Naive thymus-derived CD4-positive, alpha-beta T cell (primary cell): ENCODE results near the gene TMEM41B. TPM values are rescaled to one million over a fixed set of nuclear protein-coding genes. Genes with fewer than 3 reads are reported as not detected.
A peak's percentile ranks its signal among the peaks of the same experiment; 100 is the strongest.
"Not testable (repeated sequence)": the region's sequence is repeated elsewhere in the genome, so short reads cannot be mapped to it uniquely, and the experiment has no call there.

Experiments used
- ATAC-seq: fragments of 150-1000 bp; cut with Tn5 transposase; 2 replicates; pipeline ENCODE4 v1.10.0; 2021; ENCODE audit warnings: mild to moderate bottlenecking, moderate library complexity
- CTCF ChIA-PET: fragments of 350-600 bp; sonication (Branson Sonifier 250); formaldehyde crosslinking; loops from one replicate; lab custom pipeline; 2021; ENCODE audit warnings: antibody characterized with exemption; lab: Charles Lee
- POLR2A ChIA-PET: fragments of 350-600 bp; sonication (Branson Sonifier 250); formaldehyde crosslinking; loops from one replicate; lab custom pipeline; 2021; ENCODE audit warnings: antibody characterized with exemption, inconsistent platforms; lab: Charles Lee
- DNase-seq, 9 donors: peaks; one replicate each; pipeline versions ENCODE4 v3.0.0 to v3.0.0-alpha.2; 2020 to 2022; ENCODE audit warnings: mixed read lengths in 1 of 9
- H3K27ac ChIP-seq: one replicate; pipeline ENCODE4 v1.7.0; 2013; ENCODE audit warnings: mild to moderate bottlenecking, low read depth, low read length, moderate library complexity
- H3K27me3 ChIP-seq, 2 donors: one replicate each; pipeline ENCODE4 v1.7.0; 2013; ENCODE audit warnings: low read length in 2 of 2, mild to moderate bottlenecking in 2 of 2, moderate library complexity in 2 of 2; ENCODE audit not compliant: control insufficient read depth in 2 of 2, insufficient read depth in 2 of 2
- H3K36me3 ChIP-seq, 3 experiments: 1 replicate in 2 of 3; 2 replicates in 1 of 3; pipeline ENCODE4 v1.7.0; 2013; ENCODE audit warnings: low read length in 3 of 3, mild to moderate bottlenecking in 3 of 3, moderate library complexity in 1 of 3; ENCODE audit not compliant: insufficient read depth in 3 of 3, control insufficient read depth in 2 of 3
- H3K4me1 ChIP-seq, 2 donors: one replicate each; pipeline ENCODE4 v1.7.0; 2013; ENCODE audit warnings: low read length in 2 of 2, mild to moderate bottlenecking in 2 of 2, moderate library complexity in 1 of 2; ENCODE audit not compliant: control insufficient read depth in 2 of 2, insufficient read depth in 2 of 2
- H3K4me3 ChIP-seq: 2 replicates; pipeline ENCODE4 v1.7.0; 2013; ENCODE audit warnings: mild to moderate bottlenecking, low read length
- H3K9me3 ChIP-seq, 3 experiments: 1 replicate in 2 of 3; 2 replicates in 1 of 3; pipeline ENCODE4 v1.7.0; 2013; ENCODE audit warnings: low read length in 3 of 3; ENCODE audit not compliant: control insufficient read depth in 2 of 3
- H3K27ac Mint-ChIP-seq, 9 donors: one replicate each; pipeline ENCODE4 v1.8.0; 2020 to 2022; ENCODE audit warnings: mixed read lengths in 9 of 9, mild to moderate bottlenecking in 8 of 9, moderate library complexity in 5 of 9, inconsistent platforms in 2 of 9
- H3K27me3 Mint-ChIP-seq, 5 donors: one replicate each; pipeline ENCODE4 v1.8.0; 2021 to 2022; ENCODE audit warnings: mixed read lengths in 5 of 5, mild to moderate bottlenecking in 1 of 5
- H3K36me3 Mint-ChIP-seq, 5 donors: one replicate each; pipeline ENCODE4 v1.8.0; 2020 to 2022; ENCODE audit warnings: mixed read lengths in 5 of 5, mild to moderate bottlenecking in 3 of 5, inconsistent platforms in 1 of 5
- H3K4me1 Mint-ChIP-seq, 7 donors: one replicate each; pipeline ENCODE4 v1.8.0; 2020 to 2022; ENCODE audit warnings: mixed read lengths in 7 of 7, mild to moderate bottlenecking in 3 of 7, inconsistent platforms in 1 of 7
- H3K4me3 Mint-ChIP-seq, 10 donors: one replicate each; pipeline ENCODE4 v1.8.0; 2020 to 2022; ENCODE audit warnings: mild to moderate bottlenecking in 10 of 10, mixed read lengths in 10 of 10, moderate library complexity in 6 of 10, inconsistent platforms in 2 of 10
- H3K9me3 Mint-ChIP-seq, 11 donors: one replicate each; pipeline ENCODE4 v1.8.0; 2020 to 2022; ENCODE audit warnings: mixed read lengths in 11 of 11, mild to moderate bottlenecking in 4 of 11, inconsistent platforms in 1 of 11, moderate library complexity in 1 of 11
- intact Hi-C, 2 donors: fragments of 100-400 bp; cut with micrococcal nuclease; formaldehyde crosslinking; loops; one replicate each; pipeline ENCODE4 v1.15.1; 2023
- polyA plus RNA-seq, 2 donors: library from polyadenylated mRNA; unstranded; fragments of 300-500 nt; fragmentation: Illumina TruSeq; gene quantifications; one replicate each; pipeline ENCODE4 v1.2.3, GENCODE V29; 2021
- total RNA-seq, 6 experiments: library from RNA in 5 of 6; stranded (reverse) in 5 of 6; gene quantifications; 1 replicate in 5 of 6; 2 replicates in 1 of 6; pipeline ENCODE4 v1.2.3 and lab custom pipeline; 2021 to 2026

TMEM41B gene
- total and polyA plus RNA-seq, 7 experiments from 2014 or later, result 10.5 to 73.7 (median 37.0) TPM

DNA sequence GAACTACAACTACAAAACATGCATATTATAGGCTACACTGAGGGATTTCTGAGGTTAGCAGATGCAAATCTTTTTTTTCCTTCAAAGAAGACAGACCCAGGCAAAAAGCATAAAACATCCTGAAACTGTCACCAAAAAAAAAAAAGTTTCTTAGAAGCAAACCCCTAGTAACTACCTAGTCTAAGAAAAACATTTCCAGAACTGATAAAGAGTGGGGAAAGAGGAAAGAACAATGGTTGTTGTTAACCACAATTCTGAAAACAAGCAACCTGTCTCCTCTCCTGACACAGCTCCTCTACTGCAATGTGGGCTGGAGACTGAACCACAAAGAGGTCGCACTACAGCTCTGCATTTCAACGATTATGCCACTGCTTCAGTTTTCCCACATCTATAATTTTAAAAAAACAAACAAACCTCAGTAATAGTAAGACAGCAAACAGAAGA, 64.2 kb downstream of the TMEM41B start:
- Histone ChIP-seq H3K4me1 (peaks cover 14 to 72% of the 10 kb centered on the region in 2 donors), H3K36me3 (no peaks in the 10 kb centered on the region), H3K27me3 (no peaks in the 10 kb centered on the region), H3K27ac (peak overlapping the region; percentile 62), H3K9me3 (no peaks in the 10 kb centered on the region), H3K4me3 (peak overlapping the region; percentile 29)
- Mint-ChIP-seq H3K27me3 (no peaks in the 10 kb centered on the region), H3K27ac (peak overlapping the region; percentile 67 to 94 (median 83)), H3K4me1 (peaks cover 44 to 91% (median 69%) of the 10 kb centered on the region in 7 donors), H3K9me3 (peaks cover 0 to 2% (median 0%) of the 10 kb centered on the region in 11 donors), H3K4me3 (peak overlapping the region; percentile 62 to 84 (median 75)), H3K36me3 (peaks cover 0 to 18% (median 6%) of the 10 kb centered on the region in 5 donors)
- POLR2A ChIA-PET, result interaction anchor here (0.6 to 2.9 kb wide), 11 partner anchors 11 to 1178 kb away, joined by 3 to 15 read pairs (median 4); partner anchors contain the start of genes DENND5A, IPO7 and ZNF143
- CTCF ChIA-PET, result interaction anchor here (0.6 to 1.1 kb wide), 3 partner anchors 31 to 63 kb away, joined by 3 to 6 read pairs (median 3); no protein-coding TSS in a partner anchor
- ATAC-seq (peak; percentile 92), DNase-seq (peak in 8 of 9 donors; percentile 40 to 83 (median 70))
- intact Hi-C loops, result loop anchor here (1.0 to 5.0 kb wide), 10 partner anchors 10 to 568 kb away; partner anchors contain the start of genes TMEM41B (in 2 of the 2), IPO7 (in 1 of the 2), RPL27A (in 1 of the 2) and TRIM66 (in 1 of the 2)

DNA sequence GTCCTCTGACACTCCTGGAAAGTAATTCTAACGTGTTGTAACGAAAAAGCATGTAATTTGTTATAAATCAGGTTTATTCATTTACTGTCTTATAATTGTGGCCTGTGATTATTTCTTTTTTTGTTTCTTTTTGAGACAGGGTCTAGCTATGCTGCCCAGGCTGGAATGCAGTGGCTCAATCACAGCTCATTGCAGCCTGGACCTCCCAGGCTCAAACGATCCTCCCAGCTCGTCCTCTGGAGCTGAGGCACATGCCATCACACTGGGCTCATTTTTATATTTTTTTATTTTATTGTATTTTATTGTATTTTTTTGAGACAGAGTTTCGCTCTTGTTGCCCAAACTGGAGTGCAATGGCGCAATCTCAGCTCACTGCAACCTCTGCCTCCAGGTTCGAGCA, 65.1 kb downstream of the TMEM41B start:
- Mint-ChIP-seq H3K9me3 (peaks cover 0 to 2% (median 0%) of the 10 kb centered on the region in 11 donors), H3K27ac (peak overlapping the region in 7 of 9 donors; percentile 49 to 92 (median 80)), H3K36me3 (peaks cover 0 to 13% (median under 1%) of the 10 kb centered on the region in 5 donors), H3K27me3 (no peaks in the 10 kb centered on the region), H3K4me3 (peak overlapping the region in 6 of 10 donors; percentile 23 to 81 (median 52)), H3K4me1 (peaks cover 44 to 87% (median 62%) of the 10 kb centered on the region in 7 donors)
- no peak for DNase-seq
- H3K36me3 ChIP-seq, result no peaks in the 10 kb centered on the region
- ATAC-seq, result no peak
- ChIA-PET POLR2A (interaction anchor here (0.7 to 2.9 kb wide), 3 partner anchors 15 to 140 kb away, joined by 4 to 15 read pairs (median 5); partner anchors contain the start of gene DENND5A), CTCF (interaction anchor here (0.5 to 1.1 kb wide), 5 partner anchors 32 to 1056 kb away, joined by 3 read pairs; partner anchors contain the start of gene ADM)
- intact Hi-C loops, result no loop called here
- peaks cover 14 to 72% of the 10 kb centered on the region in 2 donors for H3K4me1 ChIP-seq
- no peaks in the 10 kb centered on the region for H3K9me3 ChIP-seq
- no peak overlapping the region for H3K4me3 ChIP-seq
- H3K27me3 ChIP-seq, result no peaks in the 10 kb centered on the region
- peak overlapping the region; percentile 62 for H3K27ac ChIP-seq

DNA sequence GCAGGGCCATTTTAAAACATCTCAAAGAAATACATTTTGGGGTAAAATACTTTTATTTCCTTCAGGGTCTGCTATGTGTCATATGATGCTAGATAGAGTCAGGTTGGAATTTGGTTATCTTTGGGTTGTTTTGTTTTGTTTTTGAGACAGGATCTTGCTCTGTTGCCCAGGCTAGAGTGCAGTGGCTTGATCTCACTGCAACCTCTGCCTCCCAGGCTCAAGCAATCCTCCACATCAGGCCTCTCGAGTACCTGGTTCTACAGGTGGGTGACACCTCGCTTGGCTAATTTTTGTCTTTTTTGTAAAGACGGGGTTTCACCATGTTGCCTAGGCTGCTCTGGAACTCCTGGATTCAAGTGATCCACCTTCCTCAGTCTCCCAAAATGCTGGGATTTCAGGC, 66.5 kb downstream of the TMEM41B start:
- Mint-ChIP-seq H3K27ac (peak overlapping the region in 8 of 9 donors; percentile 64 to 90 (median 78)), H3K9me3 (peaks cover 0 to 2% (median 0%) of the 10 kb centered on the region in 11 donors), H3K27me3 (no peaks in the 10 kb centered on the region), H3K4me1 (peaks cover 42 to 87% (median 65%) of the 10 kb centered on the region in 7 donors), H3K4me3 (peak overlapping the region in 7 of 10 donors; percentile 12 to 57 (median 44)), H3K36me3 (peaks cover 0 to 15% (median 0%) of the 10 kb centered on the region in 5 donors)
- ChIA-PET POLR2A (interaction anchor here (0.9 to 1.7 kb wide), 4 partner anchors 13 to 66 kb away, joined by 3 to 5 read pairs (median 4); partner anchors contain the start of gene TMEM41B), CTCF (interaction anchor here (0.6 kb wide), 1 partner anchor 8 kb away, joined by 4 read pairs; no protein-coding TSS in a partner anchor)
- Histone ChIP-seq H3K9me3 (no peaks in the 10 kb centered on the region), H3K36me3 (no peaks in the 10 kb centered on the region), H3K27ac (no peak overlapping the region), H3K27me3 (no peaks in the 10 kb centered on the region), H3K4me3 (no peak overlapping the region), H3K4me1 (peaks cover 14 to 63% of the 10 kb centered on the region in 2 donors)
- DNase-seq, result no peak
- intact Hi-C loops, result no loop called here
- ATAC-seq, result no peak

DNA sequence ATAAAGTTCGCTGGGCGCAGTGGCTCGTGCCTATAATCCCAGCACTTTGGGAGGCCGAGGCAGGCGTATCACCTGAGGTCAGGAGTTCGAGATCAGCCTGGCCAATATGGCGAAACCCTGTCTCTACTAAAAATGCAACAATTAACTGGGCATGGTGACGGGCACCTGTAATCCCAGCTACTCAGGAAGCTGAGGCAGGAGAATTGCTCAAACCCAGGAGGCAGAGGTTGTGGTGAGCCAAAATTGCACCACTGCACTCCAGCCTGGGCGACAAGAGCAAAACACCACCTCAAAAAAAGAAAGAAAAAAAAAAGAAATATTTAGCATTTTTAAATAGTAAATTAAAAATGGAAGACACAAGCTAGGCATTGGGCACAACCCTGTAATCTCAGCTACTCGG, 78.2 kb downstream of the TMEM41B start:
- H3K4me3 ChIP-seq, intact Hi-C loops, H3K9me3 Mint-ChIP-seq, CTCF ChIA-PET, H3K27me3 Mint-ChIP-seq, ATAC-seq, H3K36me3 ChIP-seq, H3K9me3 ChIP-seq, H3K27ac ChIP-seq, DNase-seq, H3K27me3 ChIP-seq: not testable (repeated sequence)
- Mint-ChIP-seq H3K4me3 (peak overlapping the region in 4 of 10 donors; percentile 8 to 48 (median 36)), H3K4me1 (peaks cover 38 to 77% (median 60%) of the 10 kb centered on the region in 7 donors), H3K27ac (peak overlapping the region in 3 of 9 donors; percentile 2 to 41 (median 25)), H3K36me3 (peaks cover 0 to 12% (median 5%) of the 10 kb centered on the region in 5 donors)
- H3K4me1 ChIP-seq, result peaks cover 0 to 12% of the 10 kb centered on the region in 2 donors
- POLR2A ChIA-PET, result interaction anchor here (1.1 kb wide), 1 partner anchor 8 kb away, joined by 3 read pairs; no protein-coding TSS in a partner anchor

- Mint-ChIP-seq H3K36me3 (peaks cover 0 to 9% (median 5%) of the 10 kb centered on the region in 5 donors), H3K27ac (peak overlapping the region in 5 of 9 donors; percentile 14 to 90 (median 80)), H3K4me1 (peaks cover 52 to 83% (median 73%) of the 10 kb centered on the region in 7 donors), H3K27me3 (no peaks in the 10 kb centered on the region), H3K4me3 (peak overlapping the region in 8 of 10 donors; percentile 23 to 89 (median 82)), H3K9me3 (no peaks in the 10 kb centered on the region)
- POLR2A ChIA-PET, result interaction anchor here (1.0 kb wide), 1 partner anchor 28 kb away, joined by 3 read pairs; no protein-coding TSS in a partner anchor
- ATAC-seq, result no peak
- H3K27me3 ChIP-seq, result no peaks in the 10 kb centered on the region
- CTCF ChIA-PET, result no interaction called here
- no peak overlapping the region for H3K27ac ChIP-seq
- peaks cover 0 to 22% of the 10 kb centered on the region in 2 donors for H3K4me1 ChIP-seq
- intact Hi-C loops, result no loop called here
- H3K9me3 ChIP-seq, result no peaks in the 10 kb centered on the region
- DNase-seq, result no peak
- H3K36me3 ChIP-seq, result no peaks in the 10 kb centered on the region
- H3K4me3 ChIP-seq, result no peak overlapping the region
Measured at GRCh38 chr11:9232482-9232881, 81.9 kb downstream of the TMEM41B start.

DNA sequence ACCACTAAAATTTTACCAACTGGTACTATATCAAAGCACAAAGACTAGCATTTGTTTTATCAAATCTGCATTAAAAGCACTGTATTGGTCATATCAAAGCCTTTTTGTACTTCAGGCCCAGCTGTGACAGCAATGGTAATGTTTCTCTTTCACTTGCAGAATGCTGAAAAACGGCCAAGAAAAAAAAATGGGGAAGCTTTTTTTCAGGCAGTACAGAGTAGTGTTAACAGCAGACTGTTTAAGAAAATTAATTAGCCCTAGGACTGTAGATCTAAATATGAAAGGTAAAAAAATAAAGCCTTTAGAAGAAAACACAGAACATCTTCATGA, 82.6 kb downstream of the TMEM41B start:
- ChIA-PET POLR2A (interaction anchor here (1.0 to 1.5 kb wide), 3 partner anchors 15 to 42 kb away, joined by 3 to 5 read pairs (median 3); no protein-coding TSS in a partner anchor), CTCF (interaction anchor here (0.6 to 1.0 kb wide), 3 partner anchors 32 to 1724 kb away, joined by 3 to 5 read pairs (median 3); no protein-coding TSS in a partner anchor)
- peak overlapping the region; percentile 73 to 89 (median 84) for H3K4me3 Mint-ChIP-seq
- H3K36me3 Mint-ChIP-seq, result peaks cover 0 to 12% (median 5%) of the 10 kb centered on the region in 5 donors
- no peaks in the 10 kb centered on the region for H3K36me3 ChIP-seq
- H3K27ac Mint-ChIP-seq, result peak overlapping the region; percentile 56 to 90 (median 81)
- peak overlapping the region; percentile 27 for H3K4me3 ChIP-seq
- H3K9me3 ChIP-seq, result no peaks in the 10 kb centered on the region
- H3K4me1 ChIP-seq, result peaks cover 0 to 22% of the 10 kb centered on the region in 2 donors
- intact Hi-C loops, result loop anchor here in 1 of 2 donors (2.0 kb wide), 1 partner anchor 19 kb away; no protein-coding TSS in a partner anchor
- peaks cover 52 to 79% (median 72%) of the 10 kb centered on the region in 7 donors for H3K4me1 Mint-ChIP-seq
- DNase-seq (peak in 4 of 9 donors; percentile 17 to 40 (median 36)), ATAC-seq (peak; percentile 72)
- H3K9me3 Mint-ChIP-seq, result no peaks in the 10 kb centered on the region
- no peaks in the 10 kb centered on the region for H3K27me3 Mint-ChIP-seq
- H3K27ac ChIP-seq, result no peak overlapping the region
- H3K27me3 ChIP-seq, result no peaks in the 10 kb centered on the region
